Measurements from ENCODE around the gene GSDME.
"Not testable (repeated sequence)": the region's sequence is repeated elsewhere in the genome, so short reads cannot be mapped to it uniquely, and the experiment has no call there.

GSDME gene

DNA sequence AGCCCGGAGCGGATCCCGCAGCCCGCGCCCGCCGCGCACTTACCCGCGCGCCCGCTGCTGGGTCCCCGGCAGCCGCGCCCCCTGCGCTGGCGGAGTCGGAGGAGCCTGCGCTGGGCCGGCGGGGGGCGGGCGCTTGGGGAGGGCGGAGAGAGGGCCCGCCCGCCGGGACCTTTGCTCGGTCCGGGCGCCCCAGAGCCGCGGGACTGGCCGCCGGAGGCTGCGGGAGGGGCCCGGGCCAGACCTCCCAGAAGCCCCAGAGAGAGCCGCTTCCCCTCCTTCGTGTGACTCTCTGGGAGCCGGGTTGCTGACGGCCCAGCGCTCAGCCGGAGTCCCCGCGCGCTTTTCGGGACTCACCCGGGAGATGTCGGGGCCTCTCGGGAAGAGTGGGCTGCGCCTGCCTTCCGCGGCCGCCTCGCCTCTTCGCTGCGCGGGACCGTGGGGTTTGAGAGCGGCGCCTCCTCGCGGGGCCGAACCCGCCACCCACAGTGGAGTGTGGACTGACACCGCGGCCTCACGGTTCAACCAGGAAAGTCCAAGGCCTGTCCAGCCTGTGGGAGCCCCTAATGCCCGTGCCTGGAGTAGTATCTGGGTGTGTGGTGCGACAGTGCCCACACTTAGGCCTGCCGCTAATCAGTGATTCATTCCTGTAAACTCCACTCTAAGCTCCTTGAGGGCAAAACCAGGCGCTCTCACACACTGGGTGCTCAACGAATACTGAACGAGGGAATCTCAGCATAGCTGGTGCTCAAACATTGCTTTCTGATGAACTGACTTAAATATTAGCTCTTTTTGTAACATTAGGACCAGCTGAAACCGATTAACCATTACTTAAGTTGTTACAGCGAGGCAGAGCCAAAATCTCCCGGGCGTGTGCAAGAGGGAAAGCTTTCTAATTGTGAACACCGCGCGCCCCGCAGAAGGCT, at the start of gene GSDME:
TSS of gene GSDME (minus strand) at position 112 of the 923 bp plus-strand sequence. CDS start 7,690 bp downstream, outside the sequence.
- DNase-seq = no peak

DNA sequence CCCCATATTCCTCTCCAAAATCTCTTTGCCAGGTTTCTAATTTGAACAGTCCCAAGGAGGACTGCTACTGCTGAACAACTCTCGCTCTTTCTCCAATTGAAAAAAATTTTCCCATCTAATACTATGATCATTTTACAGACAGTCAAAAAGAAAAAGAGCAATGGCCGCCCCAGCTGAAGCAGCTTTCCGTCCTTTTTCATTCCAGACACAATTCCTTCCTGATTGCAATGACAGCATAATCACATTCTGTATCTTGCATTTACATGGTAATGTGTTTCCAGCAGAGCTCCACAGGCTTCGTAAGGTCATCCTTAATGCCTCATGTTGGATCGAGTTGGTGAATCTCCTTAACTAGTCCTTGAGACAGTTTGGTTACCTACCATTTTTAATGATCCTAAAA, 45.0 kb upstream of the GSDME start:
- DNase-seq = no peak

DNA sequence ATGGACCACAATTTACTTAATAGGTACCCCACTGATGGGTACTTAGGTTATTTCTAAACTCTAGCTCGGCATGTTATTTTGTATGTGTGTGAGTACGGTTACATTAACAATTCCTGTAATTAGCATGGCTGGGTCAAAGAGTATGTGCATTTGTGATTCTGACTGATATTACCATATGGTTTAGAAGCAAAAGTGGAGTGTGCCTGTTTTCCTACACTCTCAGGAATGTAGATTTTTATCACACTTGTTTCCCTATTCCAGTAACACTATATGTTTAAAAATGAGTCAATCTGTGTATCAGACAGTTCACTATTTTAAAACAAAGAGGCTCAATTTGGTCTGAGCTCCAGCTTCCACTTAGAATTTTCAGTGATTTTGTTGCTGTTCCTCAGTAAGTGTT, 44.6 kb upstream of the GSDME start:
- no peak for DNase-seq

DNA sequence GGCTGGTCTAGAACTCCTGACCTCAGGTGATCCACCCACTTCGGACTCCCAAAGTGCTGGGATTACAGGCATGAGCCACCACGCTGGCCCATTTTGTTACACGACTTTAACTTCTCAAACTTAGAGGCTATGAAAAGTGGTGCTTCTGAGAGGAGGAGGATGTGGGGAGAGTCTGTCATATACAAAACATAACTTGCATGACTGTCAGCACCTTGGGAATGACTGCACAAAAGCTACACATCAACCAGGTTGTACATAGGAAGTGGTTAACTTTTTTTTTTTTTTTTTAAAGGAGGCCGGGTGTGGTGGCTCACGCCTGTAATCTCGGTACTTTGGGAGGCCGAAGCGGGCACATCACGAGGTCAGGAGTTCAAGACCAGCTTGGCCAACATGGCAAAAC, 43.4 kb upstream of the GSDME start:
- no peak for DNase-seq

DNA sequence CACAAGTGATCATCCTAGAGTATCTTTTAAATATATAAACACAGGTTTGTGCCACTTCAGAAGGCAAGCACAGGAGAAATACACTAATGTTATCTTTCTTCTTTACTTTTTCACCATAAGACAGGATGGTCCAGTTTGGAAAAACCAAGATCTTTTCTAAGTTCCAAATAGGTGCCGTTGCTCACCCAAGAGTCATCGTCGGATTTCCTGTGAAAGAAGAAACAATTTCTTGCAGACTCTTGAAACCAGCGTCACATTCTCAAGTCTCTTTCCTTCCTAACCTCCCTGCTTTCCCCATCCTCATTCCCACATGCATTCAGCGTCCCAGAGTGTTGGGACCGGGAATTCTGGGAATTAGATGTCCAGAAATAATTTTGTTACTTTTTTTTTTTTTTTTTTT, 42.8 kb upstream of the GSDME start:
- no peak for DNase-seq

DNA sequence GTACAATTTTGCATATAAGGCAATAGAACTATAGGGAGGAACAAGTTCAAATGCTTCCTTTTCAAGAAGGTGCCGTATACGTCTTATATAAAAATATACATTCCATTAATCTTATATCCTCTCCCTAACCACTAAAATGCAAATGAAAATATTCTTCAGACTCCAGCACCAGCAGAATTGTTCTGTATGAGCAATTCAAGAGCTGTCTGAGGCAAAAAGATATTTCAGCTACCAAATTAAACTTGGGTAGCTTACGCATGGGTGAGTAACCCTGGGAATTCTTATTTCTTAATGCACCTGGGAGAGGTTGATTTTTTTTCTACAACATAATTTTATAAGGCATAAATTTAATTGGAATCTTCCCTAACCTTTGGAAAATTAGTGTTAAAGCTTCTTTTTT, 42.2 kb upstream of the GSDME start:
- no peak for DNase-seq

DNA sequence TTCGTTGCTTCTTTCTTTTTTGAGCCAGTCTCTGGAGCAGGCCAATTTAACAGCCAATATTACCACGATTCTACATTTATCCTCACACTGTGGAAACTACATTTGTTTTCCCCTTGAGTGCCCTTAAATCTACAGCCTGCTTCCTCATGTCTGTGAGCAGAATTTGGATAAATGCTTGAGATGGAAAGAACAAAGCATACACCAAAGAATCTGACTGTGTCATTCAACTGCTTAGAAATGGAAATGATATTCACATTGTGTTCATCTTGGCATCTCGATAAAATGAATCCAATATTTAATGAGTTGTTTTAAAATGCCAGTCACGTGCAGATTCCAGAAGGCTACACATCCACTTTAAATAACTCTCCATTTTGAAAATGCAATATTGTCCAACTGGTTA, 41.0 kb upstream of the GSDME start:
- no peak for DNase-seq

DNA sequence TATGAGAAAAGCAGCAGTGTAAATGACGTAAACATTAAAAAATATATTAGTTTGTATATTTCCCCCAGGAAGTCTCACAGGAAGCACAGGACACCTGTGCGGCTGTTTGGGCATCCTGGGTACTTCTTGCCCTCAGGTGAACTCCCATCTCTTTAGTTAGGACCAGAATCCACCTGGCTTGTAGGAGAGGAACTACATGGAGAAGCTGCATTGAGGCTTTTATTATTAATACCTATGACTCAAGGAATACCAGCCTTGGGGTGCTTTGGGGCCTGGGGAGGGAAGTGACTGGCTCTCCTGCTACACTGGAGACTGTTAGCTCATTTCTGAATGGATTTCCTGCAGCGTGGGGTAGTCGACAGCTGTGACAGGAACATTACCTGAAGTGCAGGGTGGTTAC, 40.0 kb upstream of the GSDME start:
- DNase-seq = no peak

DNA sequence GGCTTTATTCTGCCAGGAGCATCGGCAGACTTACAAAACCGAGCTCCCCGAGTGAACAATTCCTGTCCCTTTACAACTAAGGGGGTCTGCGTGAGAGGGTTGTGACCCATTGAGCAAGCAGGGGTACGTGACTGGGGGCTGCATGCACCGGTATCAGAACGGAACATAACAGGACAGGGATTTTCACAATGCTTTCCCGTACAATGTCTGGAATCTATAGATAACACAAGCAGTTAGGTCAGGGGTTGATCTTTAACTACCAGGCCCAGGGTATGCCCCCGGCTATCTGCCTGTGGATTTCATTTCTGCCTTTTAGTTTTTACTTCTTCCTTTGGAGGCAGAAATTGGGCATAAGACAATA, 38.1 kb upstream of the GSDME start:
- no peak for DNase-seq

DNA sequence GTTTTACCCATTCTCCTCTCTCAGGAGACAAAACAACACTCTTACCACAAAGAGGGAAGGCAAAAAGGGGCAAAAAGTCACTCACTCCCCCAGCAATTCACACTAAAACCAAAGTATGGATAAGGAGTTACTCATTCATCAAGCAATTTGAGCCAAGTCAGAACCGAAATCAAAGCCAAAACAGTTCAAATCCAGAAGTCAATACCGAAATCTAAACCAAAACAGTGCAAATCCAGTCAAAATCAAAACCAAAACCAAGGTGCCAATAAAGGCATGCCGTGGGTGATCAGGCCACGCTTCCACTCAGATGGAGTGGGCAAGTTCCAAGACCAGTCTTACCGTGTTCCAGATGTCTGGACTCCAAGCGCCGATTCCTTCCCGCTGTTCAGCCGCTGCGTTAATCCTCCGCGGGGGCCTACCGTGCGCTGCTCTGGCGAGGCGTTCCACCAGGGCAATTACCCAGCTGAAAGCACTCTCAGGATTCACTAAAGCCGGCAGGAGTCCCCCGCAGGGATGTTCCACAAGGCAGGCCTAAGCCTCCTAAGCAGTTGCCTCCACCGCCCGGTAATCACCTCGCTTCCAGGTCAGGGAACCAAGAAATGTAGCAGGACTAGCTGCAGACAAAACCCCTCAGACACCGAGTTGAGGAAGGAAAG, 37.6 kb upstream of the GSDME start:
- not testable (repeated sequence) for DNase-seq

DNA sequence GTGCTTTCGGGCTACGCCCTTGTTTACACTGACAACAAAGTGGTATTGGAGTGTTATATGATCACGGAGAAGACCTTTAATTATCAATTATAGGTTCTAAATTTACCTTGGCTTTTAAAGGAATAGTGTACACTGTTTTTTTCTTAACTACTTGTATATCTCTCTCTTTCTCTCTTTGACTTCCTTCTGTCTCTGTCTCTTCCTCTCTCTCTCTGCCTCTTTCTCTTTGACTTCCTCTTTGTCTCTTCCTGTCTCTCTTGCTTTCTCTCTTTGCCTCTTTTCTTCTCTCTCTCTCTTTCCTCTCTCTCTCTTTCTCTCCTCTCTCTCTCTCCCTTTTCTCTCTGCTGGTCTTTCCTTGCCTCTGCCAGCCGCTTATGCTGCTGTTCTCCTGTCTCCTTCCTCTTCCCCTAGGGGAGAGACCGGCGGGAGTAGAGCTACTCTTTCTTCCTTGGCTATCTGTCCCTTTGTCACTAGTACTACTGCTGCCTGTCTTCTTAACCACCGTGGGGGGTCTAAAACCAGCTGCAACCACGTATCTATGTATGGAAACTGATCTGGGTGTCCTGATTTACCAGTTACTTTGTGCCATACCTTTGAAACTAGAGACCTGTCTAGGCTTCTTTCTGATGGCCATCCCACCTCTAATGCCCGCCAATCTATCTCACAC, 36.9 kb upstream of the GSDME start:
- peak; percentile 55 for DNase-seq

DNA sequence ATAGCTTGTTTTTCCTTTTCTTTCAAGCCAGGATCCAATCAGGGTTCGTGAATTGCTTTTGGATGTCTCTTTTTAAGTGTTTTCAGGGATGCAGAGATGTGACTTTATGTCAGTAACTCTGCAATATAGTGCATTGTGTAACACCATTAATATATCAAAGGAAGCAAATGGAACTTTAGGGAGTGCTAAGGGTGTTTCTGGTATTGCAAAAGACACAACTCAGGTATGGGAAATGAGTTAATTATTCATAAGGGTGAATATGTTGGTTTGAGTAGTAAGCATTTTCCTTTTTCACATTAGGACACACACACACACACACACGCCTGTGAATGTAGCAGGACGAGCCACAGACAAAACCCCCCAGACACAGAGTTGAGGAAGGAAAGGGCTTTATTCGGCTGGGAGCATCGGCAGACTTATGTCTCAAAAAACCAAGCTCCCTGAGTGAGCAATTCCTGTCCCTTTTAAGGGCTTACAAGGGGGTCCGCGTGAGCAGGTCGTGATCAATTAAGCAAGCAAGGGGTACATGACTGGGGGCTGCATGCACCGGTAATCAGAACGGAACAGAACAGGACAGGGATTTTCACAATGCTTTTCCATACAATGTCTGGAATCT, 31.8 kb upstream of the GSDME start:
- DNase-seq = no peak

DNA sequence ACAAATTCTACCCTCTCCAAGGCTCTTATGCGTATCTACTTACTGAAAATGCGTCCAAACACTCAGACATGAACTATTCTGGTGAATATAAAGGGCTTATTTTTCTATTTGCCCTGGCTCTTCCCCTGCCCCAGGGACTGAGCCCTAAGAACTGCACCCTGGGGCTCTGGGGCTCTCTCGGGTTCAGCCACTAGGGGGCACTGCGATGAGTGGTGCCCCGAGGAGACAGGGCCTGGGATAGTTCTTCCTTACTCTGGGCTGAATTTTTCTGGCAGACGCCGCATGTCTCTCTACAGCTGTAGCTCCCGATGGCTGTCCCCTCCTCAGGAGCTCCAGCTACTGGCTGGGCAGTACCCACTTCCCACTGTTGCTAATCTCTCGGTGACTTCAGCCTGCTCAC, 30.8 kb upstream of the GSDME start:
- no peak for DNase-seq

DNA sequence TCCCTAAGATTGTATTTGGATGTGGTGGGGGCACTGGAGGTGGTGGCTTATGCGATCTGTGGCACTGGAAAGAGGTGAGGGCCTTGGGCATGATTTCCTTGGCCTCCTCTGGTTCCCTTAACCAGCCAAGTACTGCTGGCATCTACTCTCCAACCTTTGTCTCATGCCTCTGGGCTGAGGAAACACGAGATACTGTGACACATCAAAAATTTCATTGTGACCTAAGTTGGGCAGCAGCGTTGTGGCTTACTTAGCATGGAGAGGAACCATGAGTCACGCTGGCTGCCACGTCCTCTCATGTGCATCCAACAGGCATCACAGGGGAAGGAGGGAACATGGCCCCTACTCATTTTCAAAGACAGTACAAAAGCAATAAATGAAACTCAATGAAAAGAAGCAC, 29.7 kb upstream of the GSDME start:
- DNase-seq = peak; percentile 94

DNA sequence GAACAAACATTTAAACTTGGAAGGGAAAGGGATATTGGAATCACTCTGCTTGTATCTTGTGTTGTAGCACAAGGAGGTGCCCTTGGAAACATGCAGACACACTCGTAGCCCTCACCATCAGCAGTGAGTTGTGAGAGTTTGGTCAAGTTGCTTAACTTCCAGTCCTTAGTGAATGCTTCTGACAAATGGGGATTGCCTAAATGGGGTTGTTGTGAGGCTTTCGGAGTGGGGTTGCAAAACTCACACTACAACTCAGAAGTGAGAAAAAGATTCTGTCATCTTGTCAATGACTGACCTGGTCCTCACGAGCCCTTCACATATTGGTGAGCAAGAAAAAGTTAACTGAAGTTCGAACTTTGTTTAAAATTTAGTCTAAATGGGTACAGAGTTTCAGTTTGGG, 29.0 kb upstream of the GSDME start:
- DNase-seq = peak; percentile 89

DNA sequence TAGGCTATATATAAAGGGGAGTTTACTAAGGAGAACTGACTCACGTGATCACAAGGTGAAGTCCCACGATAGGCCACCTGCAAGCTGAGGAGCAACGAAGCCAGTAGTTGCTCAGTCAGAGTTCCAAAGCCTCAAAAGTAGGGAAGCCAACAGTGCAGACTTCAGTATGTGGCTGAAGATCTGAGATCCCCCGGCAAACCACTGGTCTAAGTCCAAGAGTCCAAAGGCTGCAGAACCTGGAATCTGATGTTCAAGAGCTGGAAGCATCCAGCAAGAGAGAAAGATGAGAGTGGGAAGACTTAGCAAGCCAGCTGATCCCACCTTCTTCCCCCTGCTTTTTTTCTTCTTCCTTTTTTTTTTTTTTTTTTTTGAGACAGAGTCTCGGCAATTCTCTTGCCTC, 27.0 kb upstream of the GSDME start:
- no peak for DNase-seq

DNA sequence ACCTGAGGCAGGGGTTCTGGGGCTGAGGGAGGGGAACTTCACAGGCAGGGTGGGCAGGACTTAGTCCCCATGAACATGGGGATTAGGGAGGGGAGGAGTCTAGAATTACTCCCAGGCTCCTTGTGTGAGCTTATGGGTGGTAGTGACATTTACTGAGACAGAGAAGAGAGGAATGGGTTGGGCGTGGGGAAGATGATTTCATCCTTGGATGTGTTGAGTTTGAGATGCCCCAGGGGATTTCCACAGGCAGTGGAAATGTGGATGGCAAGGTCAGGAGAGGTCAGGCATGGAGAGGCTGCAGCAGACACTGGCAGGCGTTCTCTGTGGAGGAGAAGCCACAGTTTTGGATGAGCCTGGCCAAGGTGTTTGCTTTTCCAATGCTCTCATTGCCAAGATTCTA, 26.4 kb upstream of the GSDME start:
- DNase-seq = no peak

DNA sequence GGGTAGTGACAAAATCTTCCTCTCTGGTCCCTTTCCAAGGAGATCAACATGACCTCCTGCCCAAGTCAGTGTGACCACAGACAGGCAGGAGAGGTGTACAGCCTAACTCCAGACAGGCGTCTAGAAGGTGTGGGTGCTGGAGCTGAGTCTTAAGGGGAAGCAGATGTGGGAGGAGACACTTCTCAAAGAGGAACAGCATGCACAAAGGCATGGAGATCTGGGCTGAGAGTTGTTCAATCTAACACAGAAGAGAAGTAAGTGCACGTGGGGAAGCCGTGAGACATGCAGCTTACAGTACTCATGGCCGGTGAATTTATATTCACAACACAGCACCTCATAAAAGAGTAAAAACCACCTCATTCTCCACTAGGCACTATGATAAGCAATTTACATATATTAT, 23.8 kb upstream of the GSDME start:
- peak; percentile 65 for DNase-seq

DNA sequence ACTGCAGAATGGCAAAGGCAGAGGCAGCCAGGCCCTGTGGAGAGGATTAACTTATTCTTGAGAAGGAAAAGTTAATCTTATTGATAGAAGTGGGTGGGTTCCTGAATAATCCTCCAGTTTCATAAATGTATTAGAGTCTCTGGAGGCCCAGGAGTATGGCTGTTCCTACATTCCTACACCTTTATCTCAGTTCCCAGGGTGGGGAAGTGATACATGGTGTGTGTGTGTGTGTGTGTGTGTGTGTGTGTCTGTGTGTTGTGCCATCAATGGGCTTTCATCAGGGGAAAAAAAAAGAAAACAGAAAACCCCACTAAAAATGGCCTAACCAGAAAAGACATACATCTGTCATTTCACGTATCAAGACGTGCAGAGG, 22.0 kb upstream of the GSDME start:
- no peak for DNase-seq

DNA sequence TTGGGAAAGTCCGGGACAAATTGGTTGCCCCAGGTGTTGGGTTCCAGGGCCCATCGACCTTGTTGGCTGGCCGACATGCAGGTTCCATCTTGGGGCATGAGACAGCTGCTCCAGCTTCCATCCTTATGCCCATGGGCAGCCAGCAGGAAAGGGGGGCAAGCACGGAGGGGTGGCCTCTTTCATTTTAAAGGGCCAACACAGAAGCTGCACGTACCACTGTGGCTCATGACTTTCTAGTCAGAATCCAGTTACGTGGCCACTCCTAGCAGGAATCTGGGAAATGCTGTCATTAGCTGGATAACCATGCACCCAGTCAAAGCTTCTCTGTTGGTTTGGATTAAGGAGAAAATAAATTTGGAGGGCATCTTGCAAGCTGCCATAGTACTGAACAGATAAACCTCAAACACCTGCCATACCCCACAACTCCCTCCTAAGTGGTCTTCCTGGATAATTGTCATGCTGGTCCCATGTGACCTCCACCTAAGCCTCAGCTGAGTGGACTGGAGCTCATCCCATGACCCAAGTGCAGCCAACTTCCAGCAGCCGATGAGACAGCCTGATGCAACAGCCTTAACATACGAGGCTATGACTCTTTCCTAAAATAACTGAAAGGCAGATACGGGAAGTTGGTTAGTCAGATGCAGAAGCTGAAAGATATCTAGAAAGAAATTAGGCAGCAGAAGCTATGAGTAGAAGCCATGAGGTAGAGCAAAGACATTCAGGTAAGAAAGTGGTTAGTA, 21.4 kb upstream of the GSDME start:
- peak; percentile 97 for DNase-seq

DNA sequence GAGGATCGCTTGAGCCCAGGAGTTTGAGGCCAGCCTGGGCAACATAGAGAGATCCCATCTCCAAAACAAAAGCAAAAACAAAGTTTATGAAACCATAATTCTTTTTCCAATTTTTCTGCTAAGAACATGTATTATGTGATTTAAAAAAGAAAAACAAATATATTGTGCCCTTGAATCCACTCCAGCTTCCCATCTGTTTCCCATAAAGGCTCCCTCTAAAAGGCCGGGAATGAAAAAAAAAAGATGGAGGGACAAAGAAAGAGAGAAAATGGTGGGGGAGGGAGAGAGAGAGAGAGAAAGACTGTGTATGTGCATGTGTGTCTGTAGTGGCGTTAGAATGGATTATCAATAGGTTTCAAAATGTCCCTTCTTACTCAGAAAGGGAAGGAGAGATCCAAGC, 20.5 kb upstream of the GSDME start:
- no peak for DNase-seq

DNA sequence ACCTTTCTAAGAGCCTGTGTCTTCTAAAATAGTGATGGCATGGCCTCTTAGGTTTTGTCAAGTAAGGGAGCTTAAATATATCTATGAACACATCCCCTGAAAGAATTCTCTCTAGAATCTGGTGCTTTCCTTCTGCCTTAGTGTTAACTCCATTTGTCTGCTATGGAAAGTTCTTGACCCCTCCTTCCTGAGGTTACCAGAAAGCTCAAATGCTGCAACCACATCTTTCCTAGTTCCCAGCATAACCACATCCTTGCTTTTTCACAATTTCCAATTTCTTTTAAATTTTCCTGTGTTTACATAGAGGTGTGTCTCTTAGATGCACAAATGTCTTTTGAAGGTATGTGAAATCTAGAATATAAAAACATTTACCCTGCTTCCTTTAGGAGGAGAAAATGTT, 16.4 kb upstream of the GSDME start:
- no peak for DNase-seq

DNA sequence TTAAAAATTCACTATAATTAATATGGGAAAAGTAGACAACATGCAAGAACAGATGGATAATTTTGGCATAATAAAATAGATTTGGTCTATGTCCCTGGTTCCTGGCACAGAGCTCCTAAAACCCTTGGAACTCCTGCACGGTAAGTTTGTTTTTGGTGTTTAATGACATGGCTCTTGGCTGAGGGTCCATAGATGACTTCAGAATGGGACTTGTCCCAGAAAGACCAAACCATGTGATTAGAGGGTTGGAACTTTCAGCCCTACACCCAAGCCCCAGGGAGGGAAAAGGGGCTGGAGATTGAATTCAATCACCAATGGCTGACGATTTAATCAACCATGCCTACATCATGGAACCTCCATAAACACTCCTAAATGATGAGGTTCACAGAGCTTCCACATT, 12.6 kb upstream of the GSDME start:
- DNase-seq = no peak

All from MV-4-11 (cell line).